ENCODE results near the gene FTO.

The FTO gene

GRCh38 chr16:54199487-54200160 is 495.7 kb downstream of the FTO start:
- TF ChIP-seq CTCF (IDR thresholded peaks at IDR 0.05; ENCODE audit: control insufficient read depth, extremely low read depth, insufficient read depth): no peak

GRCh38 chr16:54200161-54200534 is 496.2 kb downstream of the FTO start:
- DNase-seq (ENCODE audit: low read depth): no peak
- TF ChIP-seq CTCF (IDR thresholded peaks at IDR 0.05; ENCODE audit: control insufficient read depth, extremely low read depth, insufficient read depth): no peak
- no peak overlapping the region for H3K4me3 ChIP-seq (ENCODE audit: low read depth, low read length)

More at GRCh38 chr16:54199487-54200160, 495.7 kb downstream of the FTO start:
- no peak overlapping the region for H3K4me3 ChIP-seq (ENCODE audit: low read depth, low read length)
- DNase-seq (ENCODE audit: low read depth): no peak

- H3K4me3 ChIP-seq (ENCODE audit: low read depth, low read length): no peak overlapping the region
- no peak for TF ChIP-seq CTCF (IDR thresholded peaks at IDR 0.05; ENCODE audit: control insufficient read depth, extremely low read depth, insufficient read depth)
- DNase-seq (ENCODE audit: low read depth): no peak
Observed at GRCh38 chr16:54200720-54201119, 496.8 kb downstream of the FTO start.

GRCh38 chr16:54201200-54201599 is 497.2 kb downstream of the FTO start:
- H3K4me3 ChIP-seq (ENCODE audit: low read depth, low read length): no peak overlapping the region

More at GRCh38 chr16:54201200-54201599, 497.2 kb downstream of the FTO start:
- DNase-seq (ENCODE audit: low read depth): no peak
- no peak for TF ChIP-seq CTCF (IDR thresholded peaks at IDR 0.05; ENCODE audit: control insufficient read depth, extremely low read depth, insufficient read depth)
